Epithelial cell of esophagus (primary cell): ENCODE results near the gene NTS.

Experiments
- DNase-seq: peaks from one replicate; pipeline ENCODE4 v3.0.0; 2010; ENCODE audit warnings: low read depth
- H3K4me3 ChIP-seq: 2 replicates; pipeline ENCODE4 v1.5.1; 2011; ENCODE audit warnings: mild to moderate bottlenecking, low read length, control low read depth
- TF ChIP-seq, protein P1 (sequence below): IDR thresholded peaks from 2 replicates; pipeline ENCODE4 v1.5.1; 2011; ENCODE audit warnings: low read depth, mild to moderate bottlenecking, low read length, control low read depth, inconsistent platforms; ENCODE audit not compliant: insufficient read depth; ENCODE audit errors: missing control alignments

The NTS gene

GRCh38 chr12:85920324-85920947 lies 46.3 kb downstream of the NTS start:
- TF ChIP-seq, protein P1, sequence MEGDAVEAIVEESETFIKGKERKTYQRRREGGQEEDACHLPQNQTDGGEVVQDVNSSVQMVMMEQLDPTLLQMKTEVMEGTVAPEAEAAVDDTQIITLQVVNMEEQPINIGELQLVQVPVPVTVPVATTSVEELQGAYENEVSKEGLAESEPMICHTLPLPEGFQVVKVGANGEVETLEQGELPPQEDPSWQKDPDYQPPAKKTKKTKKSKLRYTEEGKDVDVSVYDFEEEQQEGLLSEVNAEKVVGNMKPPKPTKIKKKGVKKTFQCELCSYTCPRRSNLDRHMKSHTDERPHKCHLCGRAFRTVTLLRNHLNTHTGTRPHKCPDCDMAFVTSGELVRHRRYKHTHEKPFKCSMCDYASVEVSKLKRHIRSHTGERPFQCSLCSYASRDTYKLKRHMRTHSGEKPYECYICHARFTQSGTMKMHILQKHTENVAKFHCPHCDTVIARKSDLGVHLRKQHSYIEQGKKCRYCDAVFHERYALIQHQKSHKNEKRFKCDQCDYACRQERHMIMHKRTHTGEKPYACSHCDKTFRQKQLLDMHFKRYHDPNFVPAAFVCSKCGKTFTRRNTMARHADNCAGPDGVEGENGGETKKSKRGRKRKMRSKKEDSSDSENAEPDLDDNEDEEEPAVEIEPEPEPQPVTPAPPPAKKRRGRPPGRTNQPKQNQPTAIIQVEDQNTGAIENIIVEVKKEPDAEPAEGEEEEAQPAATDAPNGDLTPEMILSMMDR: peak; percentile 42
- peak; percentile 37 for DNase-seq

DNA sequence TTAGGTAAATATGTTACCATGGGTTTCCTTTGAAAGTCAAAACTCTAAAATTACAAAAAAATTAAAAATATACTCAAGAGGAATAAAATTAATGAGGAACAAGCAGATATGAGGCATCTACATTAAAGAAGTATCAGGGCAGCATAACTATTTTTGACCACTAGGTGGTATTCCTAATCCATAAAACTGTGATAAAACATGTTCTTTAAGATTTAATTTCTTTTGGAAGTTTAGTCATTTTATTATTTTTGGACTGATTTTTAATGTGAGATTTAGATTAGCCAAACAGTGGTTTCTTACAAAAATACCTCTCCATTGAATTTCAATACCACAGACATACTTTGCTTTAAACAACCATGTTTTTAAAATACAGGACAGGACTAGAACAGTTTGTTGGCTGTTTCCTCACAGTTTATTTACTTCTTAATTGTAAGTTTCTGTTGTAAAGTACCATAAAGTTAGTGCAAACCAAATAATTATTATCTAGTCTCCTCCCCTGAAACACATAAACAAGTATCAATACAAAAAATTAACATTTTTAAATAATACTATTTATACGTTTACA lies 49.8 kb downstream of the NTS start:
- peak; percentile 40 for DNase-seq
- TF ChIP-seq, protein P1: peak; percentile 55
- no peak overlapping the region for H3K4me3 ChIP-seq

More at GRCh38 chr12:85920324-85920947, 46.3 kb downstream of the NTS start:
- no peak overlapping the region for H3K4me3 ChIP-seq

DNA sequence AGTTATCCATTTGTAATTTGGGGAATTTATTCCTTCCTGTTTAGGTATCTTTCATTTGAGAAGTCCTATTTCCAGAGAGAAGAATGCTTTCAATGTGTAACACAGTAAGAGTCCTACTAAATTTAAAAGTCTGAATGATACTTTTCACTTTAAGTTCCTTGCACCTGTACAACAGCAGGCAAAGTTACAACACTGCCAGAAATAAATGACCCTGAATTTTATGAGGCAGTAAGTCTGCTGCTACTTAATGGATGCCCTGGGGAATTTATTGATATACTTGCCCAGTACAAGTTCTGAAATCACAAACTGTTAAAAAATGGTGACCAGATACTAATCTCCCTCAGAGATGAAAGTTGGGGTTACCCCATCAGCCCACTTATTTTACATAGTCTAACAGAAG lies 53.1 kb downstream of the NTS start:
- TF ChIP-seq, protein P1: no peak
- no peak for DNase-seq
- no peak overlapping the region for H3K4me3 ChIP-seq
